GM12878 (cell line): ENCODE results near the gene TAMALIN. TPM values are rescaled to one million over a fixed set of nuclear protein-coding genes. Genes with fewer than 3 reads are reported as not detected.

Experiments
- ATAC-seq: fragments of 200-7000 bp; cut with Tn5 transposase; 3 replicates; pipeline ENCODE4 v1.9.1; 2020; ENCODE audit warnings: mild to moderate bottlenecking, moderate library complexity
- BruUV-seq: library from RNA; stranded (reverse); fragments of 400-500 nt; replicated peaks from 2 replicates; lab custom pipeline; 2021; lab: Mats Ljungman, UMichigan
- CTCF ChIA-PET: fragments of 300-600 bp; sonication (Branson Sonifier 250); formaldehyde crosslinking; extraction: SDS; loops from one replicate; lab custom pipeline; 2021; ENCODE audit warnings: inconsistent platforms; lab: Yijun Ruan, JAX
- POLR2A ChIA-PET: fragments of 350-600 bp; formaldehyde crosslinking; extraction: SDS; loops from one replicate; lab custom pipeline; 2021; ENCODE audit warnings: inconsistent platforms; lab: Charles Lee
- RAD21 ChIA-PET: fragments of 300-600 bp; sonication (Branson Sonifier 250); formaldehyde crosslinking; loops from one replicate; lab custom pipeline; 2023; ENCODE audit warnings: antibody characterized with exemption; ENCODE audit not compliant: unreplicated experiment; lab: Charles Lee
- SMC1A ChIA-PET: fragments of 300-600 bp; sonication (Branson Sonifier 250); formaldehyde crosslinking; loops from one replicate; lab custom pipeline; 2023; ENCODE audit not compliant: unreplicated experiment, uncharacterized antibody; lab: Charles Lee
- DNase-seq: peaks from one replicate; pipeline ENCODE4 v3.0.0-alpha.2; 2011; ENCODE audit warnings: low read depth, low spot score
- FAIRE-seq: peaks from 3 replicates; lab custom pipeline; 2011; peaks lifted over from hg19 to GRCh38; lab: Jason Lieb, UNC
- H2AFZ ChIP-seq: 2 replicates; pipeline ENCODE4 v1.6.0; 2011; ENCODE audit warnings: low read depth, low read length, control low read depth; ENCODE audit not compliant: control insufficient read depth
- H3K27ac ChIP-seq: 2 replicates; pipeline ENCODE4 v1.5.1; 2011; ENCODE audit warnings: control low read depth; ENCODE audit not compliant: control insufficient read depth, insufficient read depth
- H3K27me3 ChIP-seq, 2 experiments: replicated peaks in 1 of 2; 2 replicates each; pipeline versions ENCODE4 v1.6.0 to v1.6.1; 2011; ENCODE audit warnings: low read length in 1 of 2; ENCODE audit not compliant: control insufficient read depth in 2 of 2, insufficient read depth in 2 of 2
- H3K36me3 ChIP-seq, 2 experiments: 2 replicates each; pipeline ENCODE4 v1.5.1; 2011; ENCODE audit warnings: low read length in 1 of 2; ENCODE audit not compliant: control insufficient read depth in 2 of 2, insufficient read depth in 2 of 2
- H3K4me1 ChIP-seq: 2 replicates; pipeline ENCODE4 v1.6.1; 2011; ENCODE audit warnings: mild to moderate bottlenecking, low read length, moderate library complexity, mixed read lengths; ENCODE audit not compliant: control insufficient read depth, insufficient read depth
- H3K4me2 ChIP-seq: 2 replicates; pipeline ENCODE4 v1.6.0; 2011; ENCODE audit warnings: control low read depth; ENCODE audit not compliant: control insufficient read depth, insufficient read depth
- H3K4me3 ChIP-seq: fragments of 200-600 bp; sonication (generic); 2 replicates; pipeline ENCODE4 v1.5.1; 2016
- H3K79me2 ChIP-seq: 2 replicates; pipeline ENCODE4 v1.6.0; 2011; ENCODE audit warnings: low read length; ENCODE audit not compliant: control insufficient read depth, insufficient read depth
- H3K9ac ChIP-seq: 2 replicates; pipeline ENCODE4 v1.8.0; 2011; ENCODE audit warnings: low read length, control low read depth, mixed read lengths; ENCODE audit not compliant: control insufficient read depth, insufficient read depth
- H3K9me3 ChIP-seq: replicated peaks from 3 replicates; pipeline ENCODE4 v1.5.1; 2011; ENCODE audit warnings: mild to moderate bottlenecking, low read length; ENCODE audit not compliant: control insufficient read depth, insufficient read depth
- H4K20me1 ChIP-seq: 2 replicates; pipeline ENCODE4 v1.6.0; 2011; ENCODE audit not compliant: control insufficient read depth, insufficient read depth
- ATF7 ChIP-seq: fragments of 450-650 bp; IDR thresholded peaks from 2 replicates; pipeline ENCODE4 v1.6.1; 2016; ENCODE audit warnings: low read depth, mild to moderate bottlenecking
- BCL11A ChIP-seq: IDR thresholded peaks from 2 replicates; pipeline ENCODE4 v1.6.1; 2011; ENCODE audit warnings: low read depth, low read length
- CHD4 ChIP-seq: fragments of 200-600 bp; sonication (generic); IDR thresholded peaks from 2 replicates; pipeline ENCODE4 v1.6.1; 2016; ENCODE audit warnings: mild to moderate bottlenecking
- ESRRA ChIP-seq: IDR thresholded peaks from 2 replicates; pipeline ENCODE4 v1.6.1; 2012; ENCODE audit warnings: mild to moderate bottlenecking, low read length, improper control_type of control experiment
- FOS ChIP-seq: IDR thresholded peaks from 3 replicates; pipeline ENCODE4 v1.6.1; 2011; ENCODE audit warnings: borderline replicate concordance; ENCODE audit not compliant: insufficient read length; ENCODE audit errors: extremely low read depth
- FOXM1 ChIP-seq: IDR thresholded peaks from 2 replicates; pipeline ENCODE4 v1.6.1; 2012; ENCODE audit warnings: low read depth, mild to moderate bottlenecking, inconsistent platforms, low read length, moderate library complexity
- IKZF1 ChIP-seq: fragments of 450-650 bp; conservative IDR thresholded peaks from 2 replicates; pipeline ENCODE4 v1.6.1; 2017; ENCODE audit warnings: antibody characterized with exemption, mild to moderate bottlenecking
- KDM1A ChIP-seq: fragments of 200-600 bp; sonication (generic); IDR thresholded peaks from 2 replicates; pipeline ENCODE4 v1.6.1; 2016; ENCODE audit warnings: borderline replicate concordance
- POLR2AphosphoS5 ChIP-seq: IDR thresholded peaks from 2 replicates; pipeline ENCODE4 v1.6.1; 2011; ENCODE audit warnings: mild to moderate bottlenecking, low read length, inconsistent platforms
- RAD51 ChIP-seq: fragments of 450-650 bp; IDR thresholded peaks from 2 replicates; pipeline ENCODE4 v1.6.1; 2016; ENCODE audit warnings: moderate library complexity, mild to moderate bottlenecking, inconsistent platforms
- RELA ChIP-seq: fragments of 450-650 bp; IDR thresholded peaks from 2 replicates; pipeline ENCODE4 v1.8.0; 2014; ENCODE audit warnings: borderline replicate concordance; ENCODE audit not compliant: partially characterized antibody
- TARDBP ChIP-seq: IDR thresholded peaks from 2 replicates; pipeline ENCODE4 v1.6.1; 2016; ENCODE audit warnings: borderline replicate concordance
- YBX1 ChIP-seq: fragments of 450-650 bp; IDR thresholded peaks from 2 replicates; pipeline ENCODE4 v1.6.1; 2016; ENCODE audit warnings: antibody characterized with exemption
- ZNF384 ChIP-seq: IDR thresholded peaks from 2 replicates; pipeline ENCODE4 v1.6.1; 2012; ENCODE audit warnings: low read depth, mild to moderate bottlenecking, low read length, improper control_type of control experiment, borderline replicate concordance
- ZZZ3 ChIP-seq: IDR thresholded peaks from 2 replicates; pipeline ENCODE4 v1.6.1; 2011; ENCODE audit warnings: low read depth; ENCODE audit not compliant: control insufficient read depth, insufficient read length
- WGBS: methylation state at CpG from one replicate; pipeline ENCODE4 v1.1.6; 2016; ENCODE audit warnings: low lambda C conversion rate; ENCODE audit not compliant: insufficient replicate concordance, insufficient coverage; ENCODE audit errors: missing lambda C conversion rate; 5-methylcytosine and 5-hydroxymethylcytosine counted together
- in situ Hi-C: fragments of 300-500 bp; cut with MboI; formaldehyde crosslinking; loops from 9 replicates; pipeline ENCODE4 v1.14.3; 2018; ENCODE audit warnings: mixed read lengths
- intact Hi-C: fragments of 100-400 bp; cut with micrococcal nuclease; formaldehyde crosslinking; loops from one replicate; pipeline ENCODE4 v1.14.2; 2022; ENCODE audit not compliant: unreplicated experiment
- polyA plus RNA-seq, 11 experiments: library from polyadenylated mRNA; depleted of rRNA in 4 of 11; unstranded in 6 of 11; stranded (reverse) in 5 of 11; fragments of >200 nt; fragmentation: Nextera tagmentation in 4 of 11; fragmentation: Illumina TruSeq in 1 of 11; extraction: Ambion mirVana in 4 of 11; extraction: Trizol in 1 of 11; gene quantifications; 1 replicate in 1 of 11; 2 replicates in 10 of 11; pipeline versions ENCODE4 v1.2.1 to v1.2.3, GENCODE V29; 2011 to 2016; ENCODE audit warnings: inconsistent platforms in 2 of 11, missing spikeins in 2 of 11, low read depth in 1 of 11
- total RNA-seq, 4 experiments: library from RNA; depleted of rRNA in 3 of 4; stranded (reverse); fragments of >200 nt in 3 of 4; fragmentation: Illumina TruSeq in 1 of 4; extraction: Trizol in 1 of 4; gene quantifications; 2 replicates each; pipeline versions ENCODE4 v1.2.1 to v1.2.3, GENCODE V29; 2013 to 2021

Gene TAMALIN
- total and polyA plus RNA-seq, 10 of the 15 experiments (the other 5 are each of a cell fraction or from before 2014, with no cell fraction given): 0.09 to 0.58 (median 0.19) TPM; not detected in 4

GRCh38 chr12:52038447-52038846 is 31.7 kb downstream of the TAMALIN start:
- Histone ChIP-seq H2AFZ (no peak overlapping the region), H3K27me3 (no peaks in the 10 kb centered on the region; a peak in 1 of 4 replicates), H3K27ac (no peak overlapping the region), H3K9me3 (no peaks in the 10 kb centered on the region), H3K4me3 (no peak overlapping the region), H3K36me3 (no peaks in the 10 kb centered on the region), H3K9ac (no peak overlapping the region; the same call in 1 of the 2 replicates), H3K79me2 (no peaks in the 10 kb centered on the region), H4K20me1 (no peaks in the 10 kb centered on the region), H3K4me2 (no peak overlapping the region), H3K4me1 (peaks cover 22% of the 10 kb centered on the region)
- 64% methylated on average over 6 of the region's 6 CpGs for WGBS
- ChIA-PET RAD21 (interaction anchor here (2.1 kb wide), 1 partner anchor 13 kb away, joined by 8 read pairs; the partner anchor contains the start of gene NR4A1), SMC1A (interaction anchor here (0.8 to 2.3 kb wide), 5 partner anchors 11 to 83 kb away, joined by 3 to 8 read pairs (median 4); no protein-coding TSS in a partner anchor), POLR2A (interaction anchor here (0.7 to 1.5 kb wide), 3 partner anchors 9 to 205 kb away, joined by 3 to 5 read pairs (median 4); no protein-coding TSS in a partner anchor), CTCF (interaction anchor here (0.8 to 4.2 kb wide), 6 partner anchors 9 to 84 kb away, joined by 3 to 36 read pairs (median 4); partner anchors contain the start of gene ATG101)
- TSS peak; percentile 55 for BruUV-seq
- no peak for ATAC-seq
- TF ChIP-seq ATF7: no peak
- no peak for TF ChIP-seq RAD51
- TF ChIP-seq TARDBP: no peak
- no peak for TF ChIP-seq KDM1A
- no peak for TF ChIP-seq ZZZ3
- no peak for TF ChIP-seq FOXM1
- TF ChIP-seq BCL11A: no peak
- TF ChIP-seq ESRRA: no peak
- TF ChIP-seq IKZF1: no peak
- no peak for TF ChIP-seq RELA
- TF ChIP-seq ZNF384: no peak
- no peak for TF ChIP-seq CHD4
- TF ChIP-seq FOS: no peak
- TF ChIP-seq YBX1: no peak
- no peak for TF ChIP-seq POLR2AphosphoS5
- FAIRE-seq: no peak
- in situ Hi-C loops: no loop called here
- DNase-seq: no peak
- intact Hi-C loops: no loop called here
